Parathyroid adenoma (tissue), 2 donors: Measurements from ENCODE around the gene IGFL4.

Source experiments
- H2AFZ ChIP-seq: fragments of 300-600 bp; sonication (generic); one replicate; pipeline ENCODE4 v1.7.0; 2017; ENCODE audit warnings: antibody characterized with exemption, mild to moderate bottlenecking
- H3K27ac ChIP-seq: fragments of 300-600 bp; sonication (generic); one replicate; pipeline ENCODE4 v1.7.0; 2017
- H3K27me3 ChIP-seq: fragments of 300-600 bp; sonication (generic); one replicate; pipeline ENCODE4 v1.7.0; 2017; ENCODE audit warnings: low read length; ENCODE audit not compliant: control insufficient read depth, insufficient read depth
- H3K36me3 ChIP-seq: fragments of 300-600 bp; sonication (generic); one replicate; pipeline ENCODE4 v1.7.0; 2017; ENCODE audit warnings: low read length; ENCODE audit not compliant: control insufficient read depth, insufficient read depth
- H3K4me1 ChIP-seq: fragments of 300-600 bp; sonication (generic); one replicate; pipeline ENCODE4 v1.7.0; 2017; ENCODE audit warnings: control low read depth
- H3K4me2 ChIP-seq: fragments of 300-600 bp; sonication (generic); one replicate; pipeline ENCODE4 v1.7.0; 2017; ENCODE audit warnings: low read length
- H3K4me3 ChIP-seq: fragments of 300-600 bp; sonication (generic); one replicate; pipeline ENCODE4 v1.7.0; 2017; ENCODE audit warnings: low read depth, low read length
- H3K79me2 ChIP-seq: fragments of 300-600 bp; sonication (generic); one replicate; pipeline ENCODE4 v1.7.0; 2017; ENCODE audit warnings: control low read depth
- H3K9ac ChIP-seq: fragments of 300-600 bp; sonication (generic); one replicate; pipeline ENCODE4 v1.7.0; 2017; ENCODE audit warnings: mild to moderate bottlenecking
- H3K9me3 ChIP-seq: fragments of 300-600 bp; sonication (generic); one replicate; pipeline ENCODE4 v1.7.0; 2017; ENCODE audit warnings: low read length; ENCODE audit not compliant: control insufficient read depth
- CTCF ChIP-seq: fragments of 300-600 bp; sonication (generic); IDR thresholded peaks from one replicate; pipeline ENCODE4 v1.7.0; 2017; ENCODE audit warnings: antibody characterized with exemption, mild to moderate bottlenecking
- donor health status: primary hyperparathyroidism.

Gene IGFL4

DNA sequence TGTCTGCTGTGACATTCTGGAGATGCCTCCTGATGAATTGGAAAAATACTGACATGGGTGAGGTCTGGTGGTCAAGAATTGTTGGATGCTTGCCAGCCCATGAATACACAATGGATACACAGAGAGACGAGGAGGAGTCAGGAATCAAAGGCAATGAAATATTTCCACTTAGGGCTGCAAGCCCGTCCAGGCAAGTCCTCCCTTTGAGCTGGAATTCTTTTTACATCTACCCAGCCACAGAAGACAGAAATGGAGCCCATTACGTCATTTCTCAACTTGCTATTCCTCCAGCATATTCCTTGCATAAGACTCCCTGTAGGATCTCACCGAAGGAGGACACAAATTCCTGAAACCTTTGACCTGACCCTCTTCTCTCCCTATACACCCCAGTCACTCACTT lies 15.7 kb upstream of the IGFL4 start:
- Histone ChIP-seq H3K27me3 (no peaks in the 10 kb centered on the region), H3K9me3 (no peaks in the 10 kb centered on the region), H3K9ac (no peak overlapping the region), H2AFZ (no peak overlapping the region), H3K79me2 (no peaks in the 10 kb centered on the region), H3K4me2 (no peak overlapping the region), H3K27ac (no peak overlapping the region), H3K36me3 (no peaks in the 10 kb centered on the region), H3K4me1 (no peaks in the 10 kb centered on the region), H3K4me3 (no peak overlapping the region)
- TF ChIP-seq CTCF, result no peak

- no peaks in the 10 kb centered on the region for H3K9me3 ChIP-seq
- no peaks in the 10 kb centered on the region for H3K79me2 ChIP-seq
- no peaks in the 10 kb centered on the region for H3K4me1 ChIP-seq
- no peaks in the 10 kb centered on the region for H3K36me3 ChIP-seq
- no peak overlapping the region for H2AFZ ChIP-seq
- no peak overlapping the region for H3K27ac ChIP-seq
- no peak for TF ChIP-seq CTCF
- no peak overlapping the region for H3K4me3 ChIP-seq
- no peak overlapping the region for H3K9ac ChIP-seq
- H3K27me3 ChIP-seq, result no peaks in the 10 kb centered on the region
- no peak overlapping the region for H3K4me2 ChIP-seq
These were observed 12.1 kb upstream of the IGFL4 start for GRCh38 chr19:46052896-46053295.

DNA sequence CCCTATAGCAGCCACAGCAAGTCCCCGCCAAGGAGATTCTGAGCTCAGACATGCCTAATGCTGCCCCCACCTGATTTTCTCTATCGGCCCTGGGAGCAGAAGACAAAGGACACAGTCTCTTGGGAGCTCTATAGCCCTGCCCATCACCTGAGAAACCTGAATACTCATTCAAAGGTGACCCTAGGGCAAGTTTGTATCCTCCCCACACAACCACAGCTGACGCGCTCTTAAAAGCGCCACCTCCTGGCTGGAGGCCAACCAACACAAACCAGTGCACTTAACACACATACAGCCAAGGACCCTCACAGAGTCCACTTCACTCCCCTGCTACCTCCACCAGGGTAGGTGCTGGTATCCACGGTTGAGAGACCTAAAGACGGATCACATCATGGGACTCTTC lies 8.8 kb upstream of the IGFL4 start:
- Histone ChIP-seq H3K36me3 (no peaks in the 10 kb centered on the region), H3K4me2 (no peak overlapping the region), H3K4me1 (no peaks in the 10 kb centered on the region), H3K9me3 (no peaks in the 10 kb centered on the region), H2AFZ (no peak overlapping the region), H3K27me3 (no peaks in the 10 kb centered on the region), H3K27ac (no peak overlapping the region), H3K9ac (no peak overlapping the region), H3K79me2 (no peaks in the 10 kb centered on the region), H3K4me3 (no peak overlapping the region)
- no peak for TF ChIP-seq CTCF

- TF ChIP-seq CTCF, result no peak
- H3K36me3 ChIP-seq, result no peaks in the 10 kb centered on the region
- no peaks in the 10 kb centered on the region for H3K79me2 ChIP-seq
- no peaks in the 10 kb centered on the region for H3K27me3 ChIP-seq
- H2AFZ ChIP-seq, result no peak overlapping the region
- no peaks in the 10 kb centered on the region for H3K9me3 ChIP-seq
- H3K4me2 ChIP-seq, result no peak overlapping the region
- H3K4me3 ChIP-seq, result no peak overlapping the region
- peaks cover 6% of the 10 kb centered on the region for H3K4me1 ChIP-seq
- no peak overlapping the region for H3K27ac ChIP-seq
- no peak overlapping the region for H3K9ac ChIP-seq
These were observed 2.7 kb upstream of the IGFL4 start for GRCh38 chr19:46043519-46043918.

GRCh38 chr19:46042252-46042883 lies 1.6 kb upstream of the IGFL4 start:
- Histone ChIP-seq H3K4me3 (no peak overlapping the region), H3K27ac (no peak overlapping the region), H3K79me2 (no peaks in the 10 kb centered on the region), H3K9me3 (no peaks in the 10 kb centered on the region), H2AFZ (no peak overlapping the region), H3K9ac (no peak overlapping the region), H3K27me3 (no peaks in the 10 kb centered on the region), H3K4me2 (no peak overlapping the region), H3K4me1 (peaks cover 6% of the 10 kb centered on the region), H3K36me3 (no peaks in the 10 kb centered on the region)
- no peak for TF ChIP-seq CTCF
